Astrocyte (in vitro differentiated cells and primary cell): ENCODE data around the gene ATP6V0E1.

Experiments
- EZH2 ChIP-seq: IDR thresholded peaks from 2 replicates; pipeline ENCODE4 v1.6.1; 2012; ENCODE audit warnings: mild to moderate bottlenecking, low read length, inconsistent platforms; ENCODE audit not compliant: insufficient read depth
- TF ChIP-seq, protein P1 (sequence below): IDR thresholded peaks from 2 replicates; pipeline ENCODE4 v1.5.1; 2011; ENCODE audit warnings: low read depth, mild to moderate bottlenecking, inconsistent platforms, low read length, moderate library complexity; ENCODE audit not compliant: insufficient read depth

DNA sequence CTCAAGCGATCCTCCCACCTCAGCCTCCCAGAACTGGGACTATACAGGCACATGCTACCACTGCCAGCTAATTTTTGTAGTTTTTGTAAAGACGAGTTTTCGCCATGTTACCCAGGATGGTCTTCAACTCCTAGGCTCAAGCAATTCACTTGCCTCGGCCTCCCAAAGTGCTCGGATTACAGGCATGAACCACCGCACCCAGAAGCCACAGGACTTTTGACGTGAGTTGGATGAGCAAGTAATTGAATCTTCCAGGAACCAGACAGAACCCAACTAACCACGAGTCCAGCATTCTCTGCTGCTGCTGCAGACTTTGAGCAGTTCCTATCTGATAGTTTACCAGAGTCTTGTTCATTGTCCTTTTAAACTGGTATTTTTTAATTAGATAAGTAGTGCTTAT lies 9.6 kb upstream of the ATP6V0E1 start:
- TF ChIP-seq, protein P1, sequence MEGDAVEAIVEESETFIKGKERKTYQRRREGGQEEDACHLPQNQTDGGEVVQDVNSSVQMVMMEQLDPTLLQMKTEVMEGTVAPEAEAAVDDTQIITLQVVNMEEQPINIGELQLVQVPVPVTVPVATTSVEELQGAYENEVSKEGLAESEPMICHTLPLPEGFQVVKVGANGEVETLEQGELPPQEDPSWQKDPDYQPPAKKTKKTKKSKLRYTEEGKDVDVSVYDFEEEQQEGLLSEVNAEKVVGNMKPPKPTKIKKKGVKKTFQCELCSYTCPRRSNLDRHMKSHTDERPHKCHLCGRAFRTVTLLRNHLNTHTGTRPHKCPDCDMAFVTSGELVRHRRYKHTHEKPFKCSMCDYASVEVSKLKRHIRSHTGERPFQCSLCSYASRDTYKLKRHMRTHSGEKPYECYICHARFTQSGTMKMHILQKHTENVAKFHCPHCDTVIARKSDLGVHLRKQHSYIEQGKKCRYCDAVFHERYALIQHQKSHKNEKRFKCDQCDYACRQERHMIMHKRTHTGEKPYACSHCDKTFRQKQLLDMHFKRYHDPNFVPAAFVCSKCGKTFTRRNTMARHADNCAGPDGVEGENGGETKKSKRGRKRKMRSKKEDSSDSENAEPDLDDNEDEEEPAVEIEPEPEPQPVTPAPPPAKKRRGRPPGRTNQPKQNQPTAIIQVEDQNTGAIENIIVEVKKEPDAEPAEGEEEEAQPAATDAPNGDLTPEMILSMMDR: no peak
- no peak for TF ChIP-seq EZH2
